ENCODE data around the gene ELMOD3. TPM values are rescaled to one million over a fixed set of nuclear protein-coding genes. Genes with fewer than 3 reads are reported as not detected.
A peak's percentile ranks its signal among the peaks of the same experiment; 100 is the strongest.

The ELMOD3 gene
- total and polyA plus RNA-seq, 7 donors, result 16.0 to 33.2 (median 18.9) TPM

GRCh38 chr2:85434696-85435095, 80.1 kb downstream of the ELMOD3 start:
- Histone ChIP-seq H3K27me3 (ENCODE audit: insufficient read depth in 3 of 3, low read length in 2 of 3) (no peaks in the 10 kb centered on the region), H3K4me1 (peaks cover 45% of the 10 kb centered on the region), H3K9me3 (no peaks in the 10 kb centered on the region), H3K27ac (peak overlapping the region; percentile 78), H3K36me3 (ENCODE audit: insufficient read depth in 1 of 2, low read depth in 1 of 2) (no peaks in the 10 kb centered on the region), H3K4me3 (no peak overlapping the region)
- WGBS, 3 donors, result 70 to 81% (median 75%) methylated on average over 6 to 8 of the region's 8 CpGs
- ATAC-seq (no peak), DNase-seq (peak in 1 of 2 donors; percentile 54)
- intact Hi-C loops (cut with DNase I), result loop anchor here in 1 of 2 donors (5.0 kb wide), 1 partner anchor 68 kb away; no protein-coding TSS in a partner anchor
- TF ChIP-seq CTCF (IDR thresholded peaks at IDR 0.05), result no peak

- no peak for ATAC-seq
- DNase-seq, result no peak
- Histone ChIP-seq H3K4me1 (peaks cover 45% of the 10 kb centered on the region), H3K9me3 (no peaks in the 10 kb centered on the region), H3K27me3 (ENCODE audit: insufficient read depth in 3 of 3, low read length in 2 of 3) (no peaks in the 10 kb centered on the region), H3K36me3 (ENCODE audit: insufficient read depth in 1 of 2, low read depth in 1 of 2) (no peaks in the 10 kb centered on the region), H3K4me3 (no peak overlapping the region), H3K27ac (peak overlapping the region; percentile 41)
- intact Hi-C loops (cut with DNase I), result loop anchor here in 1 of 2 donors (5.0 kb wide), 1 partner anchor 67 kb away; no protein-coding TSS in a partner anchor
- TF ChIP-seq CTCF (IDR thresholded peaks at IDR 0.05), result no peak
- 74 to 87% (median 75%) methylated on average over 19 to 21 of the region's 21 CpGs for WGBS, 3 donors
These were observed 80.8 kb downstream of the ELMOD3 start for GRCh38 chr2:85435220-85435958.

- WGBS, 3 donors, result 89 to 93% (median 91%) methylated on average over 16 of the region's 16 CpGs
- peaks cover 45% of the 10 kb centered on the region for H3K4me1 ChIP-seq
- intact Hi-C loops (cut with DNase I), result loop anchor here in 1 of 2 donors (5.0 kb wide), 1 partner anchor 66 kb away; no protein-coding TSS in a partner anchor
- ATAC-seq (no peak), DNase-seq (no peak)
- no peak for TF ChIP-seq CTCF (IDR thresholded peaks at IDR 0.05)
- H3K36me3 ChIP-seq (ENCODE audit: insufficient read depth in 1 of 2, low read depth in 1 of 2), result no peaks in the 10 kb centered on the region
- H3K9me3 ChIP-seq, result no peaks in the 10 kb centered on the region
- no peaks in the 10 kb centered on the region for H3K27me3 ChIP-seq (ENCODE audit: insufficient read depth in 3 of 3, low read length in 2 of 3)
- H3K27ac ChIP-seq, result peak overlapping the region; percentile 78
- no peak overlapping the region for H3K4me3 ChIP-seq
These were observed 81.6 kb downstream of the ELMOD3 start for GRCh38 chr2:85435981-85436835.

- Histone ChIP-seq H3K4me3 (peak overlapping the region; percentile 63), H3K27me3 (ENCODE audit: insufficient read depth in 3 of 3, low read length in 2 of 3) (no peaks in the 10 kb centered on the region), H3K4me1 (peaks cover 43% of the 10 kb centered on the region), H3K27ac (peak overlapping the region; percentile 78), H3K9me3 (no peaks in the 10 kb centered on the region), H3K36me3 (ENCODE audit: insufficient read depth in 1 of 2, low read depth in 1 of 2) (no peaks in the 10 kb centered on the region)
- intact Hi-C loops (cut with DNase I), result loop anchor here in 1 of 2 donors (5.0 kb wide), 1 partner anchor 65 kb away; no protein-coding TSS in a partner anchor
- 58 to 78% (median 60%) methylated on average over 10 of the region's 10 CpGs for WGBS, 3 donors
- ATAC-seq (no peak), DNase-seq (no peak)
- TF ChIP-seq CTCF (IDR thresholded peaks at IDR 0.05), result no peak
These were observed 82.4 kb downstream of the ELMOD3 start for GRCh38 chr2:85436836-85437487.
